GM06990 (cell line): Measurements from ENCODE around the gene ACIN1.

Experiments
- DNase-seq: peaks from one replicate; pipeline ENCODE4 v3.0.0-alpha.2; 2011; ENCODE audit not compliant: insufficient read length; ENCODE audit errors: extremely low read depth
- H3K27me3 ChIP-seq: replicated peaks from 2 replicates; pipeline ENCODE4 v1.6.0; 2011; ENCODE audit warnings: low read length; ENCODE audit not compliant: control insufficient read depth, insufficient read depth
- H3K36me3 ChIP-seq: 2 replicates; pipeline ENCODE4 v1.5.1; 2011; ENCODE audit warnings: low read length; ENCODE audit not compliant: control insufficient read depth, insufficient read depth
- H3K4me3 ChIP-seq: replicated peaks from 2 replicates; pipeline ENCODE4 v1.5.1; 2011; ENCODE audit warnings: low read depth, mild to moderate bottlenecking, control low read depth, low read length
- CTCF ChIP-seq: IDR thresholded peaks from 2 replicates; pipeline ENCODE4 v1.5.1; 2011; ENCODE audit warnings: low read length, control low read depth, mild to moderate bottlenecking, inconsistent platforms; ENCODE audit not compliant: insufficient read depth, poor library complexity, severe bottlenecking

ACIN1 gene

GRCh38 chr14:23117371-23118020 lies 22.6 kb upstream of the ACIN1 start:
- no peak for DNase-seq
- no peaks in the 10 kb centered on the region for H3K36me3 ChIP-seq
- no peak overlapping the region for H3K4me3 ChIP-seq
- TF ChIP-seq CTCF: no peak
- no peaks in the 10 kb centered on the region; the same call in none of the 2 replicates for H3K27me3 ChIP-seq

GRCh38 chr14:23115918-23116317 lies 21.0 kb upstream of the ACIN1 start:
- TF ChIP-seq CTCF: no peak
- no peak for DNase-seq
- Histone ChIP-seq H3K4me3 (no peak overlapping the region), H3K36me3 (no peaks in the 10 kb centered on the region), H3K27me3 (no peaks in the 10 kb centered on the region; the same call in none of the 2 replicates)

- no peak for TF ChIP-seq CTCF
- Histone ChIP-seq H3K36me3 (no peaks in the 10 kb centered on the region), H3K4me3 (no peak overlapping the region), H3K27me3 (no peaks in the 10 kb centered on the region; the same call in none of the 2 replicates)
- DNase-seq: no peak
Measured at GRCh38 chr14:23115039-23115731, 20.2 kb upstream of the ACIN1 start.

GRCh38 chr14:23114669-23115038 lies 19.7 kb upstream of the ACIN1 start:
- peak; percentile 4 for TF ChIP-seq CTCF
- no peak for DNase-seq
- Histone ChIP-seq H3K4me3 (no peak overlapping the region), H3K36me3 (no peaks in the 10 kb centered on the region), H3K27me3 (no peaks in the 10 kb centered on the region; the same call in none of the 2 replicates)

- Histone ChIP-seq H3K36me3 (no peaks in the 10 kb centered on the region), H3K27me3 (no peaks in the 10 kb centered on the region; the same call in none of the 2 replicates), H3K4me3 (no peak overlapping the region)
- TF ChIP-seq CTCF: no peak
- DNase-seq: no peak
Measured at GRCh38 chr14:23114120-23114458, 19.2 kb upstream of the ACIN1 start.
